ENCODE measurements around the gene GNAI2.

Gene GNAI2

GRCh38 chr3:50235716-50236483 lies at the start of gene GNAI2:
Gene GNAI2, plus strand, starts transcription at chr3:50236204. Its CDS starts 132 bp downstream, at chr3:50236336.
- Histone ChIP-seq H3K79me2 (ENCODE audit: insufficient read depth, low read length) (peaks cover 52% of the 10 kb centered on the region), H3K27me3 (ENCODE audit: insufficient read depth, low read length, poor library complexity, severe bottlenecking) (peaks cover 5% of the 10 kb centered on the region), H3K9me2 (replicated peaks; ENCODE audit: low read depth, low read length) (no peaks in the 10 kb centered on the region), H2AFZ (ENCODE audit: low read length) (no peak within 1 kb of the TSS; the same call in 1 of the 2 replicates), H3K9ac (ENCODE audit: low read depth, low read length, poor library complexity, severe bottlenecking) (peak within 1 kb of the TSS; percentile 95), H4K20me1 (ENCODE audit: insufficient read depth, low read length, poor library complexity, severe bottlenecking) (peaks cover 41% of the 10 kb centered on the region), H3K4me1 (ENCODE audit: insufficient read depth, low read length, poor library complexity, severe bottlenecking) (peaks cover 35% of the 10 kb centered on the region), H3K4me2 (ENCODE audit: low read depth, low read length, poor library complexity, severe bottlenecking) (peak within 1 kb of the TSS; percentile 99), H3K36me3 (ENCODE audit: insufficient read depth, low read length) (no peaks in the 10 kb centered on the region; the same call in 1 of the 2 replicates), H3K9me3 (ENCODE audit: insufficient read depth, low read depth, low read length) (no peaks in the 10 kb centered on the region), H3F3A (ENCODE audit: low read depth) (no peaks in the 10 kb centered on the region), H3K4me3 (ENCODE audit: low read length, poor library complexity, severe bottlenecking) (peak within 1 kb of the TSS; percentile 88)
- TF ChIP-seq EZH2phosphoT487 (IDR thresholded peaks at IDR 0.05; ENCODE audit: borderline replicate concordance) (no peak), CTCF (conservative IDR thresholded peaks at IDR 0.05; ENCODE audit: low read length) (no peak)

DNA sequence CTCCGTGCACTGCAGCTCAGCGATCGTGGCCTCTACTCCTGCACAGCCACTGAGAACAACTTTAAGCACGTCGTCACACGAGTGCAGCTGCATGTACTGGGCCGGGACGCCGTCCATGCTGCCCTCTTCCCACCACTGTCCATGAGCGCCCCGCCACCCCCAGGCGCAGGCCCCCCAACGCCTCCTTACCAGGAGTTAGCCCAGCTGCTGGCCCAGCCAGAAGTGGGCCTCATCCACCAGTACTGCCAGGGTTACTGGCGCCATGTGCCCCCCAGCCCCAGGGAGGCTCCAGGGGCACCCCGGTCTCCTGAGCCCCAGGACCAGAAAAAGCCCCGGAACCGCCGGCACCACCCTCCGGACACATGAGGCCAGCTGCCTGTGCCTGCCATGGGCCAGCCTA lies 48.3 kb upstream of the GNAI2 start:
- TF ChIP-seq EZH2phosphoT487 (IDR thresholded peaks at IDR 0.05; ENCODE audit: borderline replicate concordance) (no peak), CTCF (conservative IDR thresholded peaks at IDR 0.05; ENCODE audit: low read length) (no peak)
- no peaks in the 10 kb centered on the region for H3K9me2 ChIP-seq (replicated peaks; ENCODE audit: low read depth, low read length)
- H3K4me1 ChIP-seq (ENCODE audit: insufficient read depth, low read length, poor library complexity, severe bottlenecking): no peaks in the 10 kb centered on the region
- H3K27me3 ChIP-seq (ENCODE audit: insufficient read depth, low read length, poor library complexity, severe bottlenecking): no peaks in the 10 kb centered on the region
- no peaks in the 10 kb centered on the region for H3K79me2 ChIP-seq (ENCODE audit: insufficient read depth, low read length)
- no peaks in the 10 kb centered on the region for H3F3A ChIP-seq (ENCODE audit: low read depth)
- H3K4me2 ChIP-seq (ENCODE audit: low read depth, low read length, poor library complexity, severe bottlenecking): no peak overlapping the region
- no peaks in the 10 kb centered on the region for H3K36me3 ChIP-seq (ENCODE audit: insufficient read depth, low read length)
- no peaks in the 10 kb centered on the region for H4K20me1 ChIP-seq (ENCODE audit: insufficient read depth, low read length, poor library complexity, severe bottlenecking)
- no peak overlapping the region for H3K4me3 ChIP-seq (ENCODE audit: low read length, poor library complexity, severe bottlenecking)
- H2AFZ ChIP-seq (ENCODE audit: low read length): no peak overlapping the region
- no peaks in the 10 kb centered on the region for H3K9me3 ChIP-seq (ENCODE audit: insufficient read depth, low read depth, low read length)
- H3K9ac ChIP-seq (ENCODE audit: low read depth, low read length, poor library complexity, severe bottlenecking): no peak overlapping the region

GRCh38 chr3:50189274-50189673 lies 46.7 kb upstream of the GNAI2 start:
- Histone ChIP-seq H3K4me1 (ENCODE audit: insufficient read depth, low read length, poor library complexity, severe bottlenecking) (no peaks in the 10 kb centered on the region), H3K9ac (ENCODE audit: low read depth, low read length, poor library complexity, severe bottlenecking) (no peak overlapping the region), H3K79me2 (ENCODE audit: insufficient read depth, low read length) (no peaks in the 10 kb centered on the region), H3K9me2 (replicated peaks; ENCODE audit: low read depth, low read length) (no peaks in the 10 kb centered on the region), H2AFZ (ENCODE audit: low read length) (peak overlapping the region; percentile 76), H3K4me2 (ENCODE audit: low read depth, low read length, poor library complexity, severe bottlenecking) (no peak overlapping the region), H3K4me3 (ENCODE audit: low read length, poor library complexity, severe bottlenecking) (no peak overlapping the region), H4K20me1 (ENCODE audit: insufficient read depth, low read length, poor library complexity, severe bottlenecking) (no peaks in the 10 kb centered on the region), H3K36me3 (ENCODE audit: insufficient read depth, low read length) (no peaks in the 10 kb centered on the region), H3K9me3 (ENCODE audit: insufficient read depth, low read depth, low read length) (no peaks in the 10 kb centered on the region), H3F3A (ENCODE audit: low read depth) (no peaks in the 10 kb centered on the region), H3K27me3 (ENCODE audit: insufficient read depth, low read length, poor library complexity, severe bottlenecking) (no peaks in the 10 kb centered on the region)
- TF ChIP-seq EZH2phosphoT487 (IDR thresholded peaks at IDR 0.05; ENCODE audit: borderline replicate concordance): no peak
- TF ChIP-seq CTCF (conservative IDR thresholded peaks at IDR 0.05; ENCODE audit: low read length): peak; percentile 87
